HG03354 (cell line): ENCODE measurements around the gene ABCD2.
"Not testable (repeated sequence)": the region's sequence is repeated elsewhere in the genome, so short reads cannot be mapped to it uniquely, and the experiment has no call there.

ENCODE experiments used
- ATAC-seq: cut with Tn5 transposase; IDR thresholded peaks from one replicate; pipeline ENCODE4 v1.9.1; 2021; ENCODE audit warnings: mild to moderate bottlenecking; ENCODE audit not compliant: unreplicated experiment, poor library complexity, severe bottlenecking

The ABCD2 gene

GRCh38 chr12:39619660-39620433, at the start of gene ABCD2:
ABCD2 (minus strand) TSS chr12:39619803; CDS start chr12:39619615, 188 bp downstream.
- peak; percentile 87 for ATAC-seq

GRCh38 chr12:39660101-39660500, 40.5 kb upstream of the ABCD2 start:
- ATAC-seq, result no peak

- ATAC-seq, result no peak
These were observed 27.8 kb upstream of the ABCD2 start for GRCh38 chr12:39647383-39647782.

GRCh38 chr12:39646963-39647362, 27.4 kb upstream of the ABCD2 start:
- no peak for ATAC-seq

GRCh38 chr12:39643052-39643451, 23.4 kb upstream of the ABCD2 start:
- no peak for ATAC-seq

GRCh38 chr12:39638840-39639239, 19.2 kb upstream of the ABCD2 start:
- ATAC-seq, result no peak

- ATAC-seq, result no peak
These were observed 18.6 kb upstream of the ABCD2 start for GRCh38 chr12:39638178-39638577.

GRCh38 chr12:39632670-39633069, 13.1 kb upstream of the ABCD2 start:
- no peak for ATAC-seq

- ATAC-seq, result no peak
These were observed 9.2 kb upstream of the ABCD2 start for GRCh38 chr12:39628836-39629235.

- ATAC-seq, result no peak
These were observed 8.3 kb upstream of the ABCD2 start for GRCh38 chr12:39627914-39628313.

GRCh38 chr12:39626033-39626814, 6.6 kb upstream of the ABCD2 start:
- ATAC-seq, result no peak

- ATAC-seq, result no peak
These were observed 4.3 kb upstream of the ABCD2 start for GRCh38 chr12:39623919-39624318.

GRCh38 chr12:39623160-39623559, 3.6 kb upstream of the ABCD2 start:
- ATAC-seq, result not testable (repeated sequence)

GRCh38 chr12:39622306-39622705, 2.7 kb upstream of the ABCD2 start:
- no peak for ATAC-seq

- no peak for ATAC-seq
These were observed 2.1 kb upstream of the ABCD2 start for GRCh38 chr12:39621670-39622069.

GRCh38 chr12:39620659-39621658, 1.4 kb upstream of the ABCD2 start:
- ATAC-seq, result peak; percentile 33

- peak; percentile 24 for ATAC-seq
These were observed 315 bp downstream of the ABCD2 start for GRCh38 chr12:39619316-39619659.

- ATAC-seq, result no peak
These were observed 902 bp downstream of the ABCD2 start for GRCh38 chr12:39618701-39619100.

GRCh38 chr12:39617887-39618286, 1.7 kb downstream of the ABCD2 start:
- ATAC-seq, result no peak

- ATAC-seq, result no peak
These were observed 2.9 kb downstream of the ABCD2 start for GRCh38 chr12:39616666-39617065.
